IPS-NIHi11 (cell line): ENCODE results near the gene MAGI1.
A peak's percentile ranks its signal among the peaks of the same experiment; 100 is the strongest.

Experiments
- DNase-seq: peaks from one replicate; pipeline ENCODE4 v3.0.0; 2012; ENCODE audit warnings: mixed read lengths, low spot score

The MAGI1 gene

DNA sequence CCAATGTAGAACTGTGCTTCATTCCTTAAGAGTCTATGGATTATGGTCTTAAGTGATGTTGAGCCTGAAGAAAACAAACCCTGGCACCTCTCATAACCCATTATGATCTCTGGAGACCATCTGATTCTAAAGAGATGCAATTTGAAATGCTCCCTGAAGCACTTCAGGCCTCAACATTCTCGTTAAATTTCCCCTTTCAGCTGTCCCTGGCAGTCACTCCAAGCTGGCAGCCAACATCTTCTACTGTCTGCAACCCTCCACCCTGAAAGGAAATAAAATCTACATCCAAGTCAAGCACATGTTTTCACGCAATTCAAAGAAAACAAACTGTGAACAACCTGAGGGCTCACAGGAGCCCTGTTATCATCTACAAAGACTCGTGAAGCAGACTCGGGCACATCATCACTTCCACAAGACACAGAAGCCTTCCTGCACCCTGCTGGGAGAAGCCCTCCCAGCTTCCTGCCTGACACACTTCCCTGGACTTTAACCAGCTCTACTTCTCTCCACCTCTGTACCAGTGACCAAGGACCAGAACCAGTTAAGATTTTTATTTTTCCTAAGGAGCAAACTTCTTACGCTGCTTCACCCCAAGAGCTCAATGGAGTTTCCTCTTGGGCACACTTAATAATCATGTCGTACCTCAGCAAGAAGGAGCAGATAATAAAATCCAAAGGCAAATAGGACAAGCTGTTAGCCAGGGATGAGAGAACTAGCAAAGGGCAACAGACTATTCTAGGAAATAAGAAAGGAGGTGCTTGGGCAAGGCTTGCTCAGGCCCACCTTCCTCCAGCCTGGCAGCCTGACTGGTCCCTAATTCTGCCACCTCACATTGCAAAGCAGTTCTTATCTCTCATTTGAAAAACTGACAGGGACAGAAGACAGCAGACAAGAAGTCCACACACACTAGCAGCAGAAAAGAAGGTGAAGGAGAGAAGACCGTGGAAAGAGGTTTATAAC is 67.1 kb downstream of the MAGI1 start:
- no peak for DNase-seq

DNA sequence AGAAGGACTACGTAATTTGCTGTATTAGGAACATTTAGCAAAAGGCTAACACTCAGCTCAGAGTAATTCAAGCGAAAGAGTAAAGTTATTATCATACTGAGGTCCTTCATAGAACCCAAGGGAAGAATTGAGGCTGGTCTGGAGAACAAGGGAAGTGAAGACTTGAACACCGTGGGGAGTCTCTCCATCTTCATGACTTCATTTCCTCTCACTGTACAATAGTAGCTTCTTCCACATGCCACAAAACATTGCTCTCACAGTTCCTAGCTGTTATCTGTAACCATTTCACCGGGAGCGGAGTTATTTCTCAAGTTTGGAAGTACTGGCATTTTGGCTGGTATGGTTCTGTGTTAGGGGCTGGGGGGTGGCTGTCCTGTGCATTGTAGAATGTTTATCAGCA is 69.7 kb downstream of the MAGI1 start:
- no peak for DNase-seq

DNA sequence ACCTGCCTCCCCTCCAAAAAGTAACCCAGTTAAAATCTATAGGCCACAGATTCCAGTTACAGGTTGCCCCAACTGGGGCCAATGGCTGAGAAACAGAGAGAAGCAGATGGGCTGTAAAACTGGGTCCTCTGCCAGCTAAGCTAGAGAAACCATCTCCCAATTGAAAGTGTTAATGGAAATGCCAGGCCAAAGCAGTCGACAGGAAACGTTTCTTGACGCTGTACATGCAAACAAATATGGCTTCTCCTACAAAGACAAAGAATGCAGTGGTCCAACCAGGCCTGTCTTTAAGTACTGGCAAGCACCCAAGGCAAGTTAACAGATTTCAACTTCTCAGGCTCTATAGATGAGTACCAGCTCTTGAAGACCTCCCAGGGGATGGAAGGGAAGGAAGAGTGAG is 71.3 kb downstream of the MAGI1 start:
- DNase-seq: no peak

DNA sequence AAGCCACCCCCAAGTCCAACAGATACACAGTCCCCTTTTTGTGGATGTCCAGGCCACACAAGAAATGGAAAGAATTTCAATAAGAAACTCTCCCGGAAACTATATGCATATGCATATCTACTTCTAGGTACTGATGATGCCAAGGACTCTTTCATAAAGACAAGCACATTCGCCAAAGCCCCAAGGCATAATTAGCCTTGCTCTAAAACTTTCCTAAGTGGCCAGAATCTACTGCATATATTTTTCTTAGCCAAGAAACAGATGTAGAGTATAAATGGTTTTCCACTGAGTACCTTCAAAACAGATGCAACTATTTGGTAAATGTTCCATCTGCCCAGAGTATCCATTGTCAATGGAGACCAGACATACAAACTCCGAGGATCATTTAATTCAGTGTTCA is 73.9 kb downstream of the MAGI1 start:
- no peak for DNase-seq

DNA sequence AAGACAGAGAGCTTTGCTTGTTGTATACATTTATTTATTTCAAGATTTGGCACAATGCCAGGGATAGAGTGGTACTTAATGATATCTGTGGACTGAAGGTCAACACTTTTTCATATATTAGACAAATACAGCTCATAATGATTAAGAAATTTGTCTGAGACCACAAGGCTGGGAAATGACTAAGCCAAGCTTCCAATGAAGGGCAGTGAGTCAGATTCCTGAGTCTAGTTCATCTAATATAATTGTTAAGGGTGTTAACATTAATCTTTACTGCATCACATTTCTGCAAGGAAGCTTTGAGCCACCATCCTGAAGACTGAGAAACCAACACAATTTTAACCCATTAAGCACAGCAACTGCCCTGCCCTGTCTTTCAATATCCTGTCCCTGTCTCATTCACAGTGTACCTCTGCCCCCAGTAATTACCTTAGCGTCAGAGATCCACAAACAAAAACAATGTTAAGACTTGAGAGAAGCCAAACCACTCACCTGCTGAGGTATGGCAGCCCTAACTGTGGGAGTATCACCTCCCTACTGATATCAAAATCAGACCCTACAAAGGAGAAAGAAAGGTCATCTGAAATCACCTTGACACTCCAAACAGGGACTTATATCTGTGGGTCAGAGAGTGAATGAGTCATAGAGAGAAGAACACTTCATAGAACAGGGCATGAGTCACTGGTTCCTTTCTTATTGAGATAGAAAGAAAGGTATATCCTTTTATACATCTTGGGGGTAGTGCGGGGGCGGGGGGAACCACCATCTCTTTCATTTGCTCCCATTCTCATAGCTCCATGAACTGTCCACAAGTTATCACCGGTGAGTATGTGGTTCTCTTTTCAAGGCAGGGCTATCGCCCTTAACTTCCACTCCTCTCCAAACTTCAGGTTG is 74.7 kb downstream of the MAGI1 start:
- peak; percentile 28 for DNase-seq

DNA sequence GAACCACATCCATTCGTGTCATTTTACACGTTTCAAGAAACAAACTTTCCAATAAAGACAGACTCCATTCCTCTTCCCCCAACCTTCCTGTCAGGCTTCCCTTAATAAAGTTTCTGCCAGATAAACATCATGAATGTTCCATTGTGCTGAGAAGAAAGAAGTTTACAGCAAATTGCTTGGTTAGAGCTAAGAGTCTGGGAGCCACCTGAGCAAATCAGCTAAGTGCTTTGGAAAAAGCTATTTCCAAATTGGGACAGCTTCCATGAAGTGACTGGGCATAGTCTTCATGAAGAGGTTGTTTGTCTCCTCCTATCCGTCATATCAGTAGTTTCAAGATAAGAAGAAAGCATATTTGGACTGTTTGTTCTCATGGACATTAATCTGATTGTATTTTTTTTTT is 77.0 kb downstream of the MAGI1 start:
- no peak for DNase-seq

DNA sequence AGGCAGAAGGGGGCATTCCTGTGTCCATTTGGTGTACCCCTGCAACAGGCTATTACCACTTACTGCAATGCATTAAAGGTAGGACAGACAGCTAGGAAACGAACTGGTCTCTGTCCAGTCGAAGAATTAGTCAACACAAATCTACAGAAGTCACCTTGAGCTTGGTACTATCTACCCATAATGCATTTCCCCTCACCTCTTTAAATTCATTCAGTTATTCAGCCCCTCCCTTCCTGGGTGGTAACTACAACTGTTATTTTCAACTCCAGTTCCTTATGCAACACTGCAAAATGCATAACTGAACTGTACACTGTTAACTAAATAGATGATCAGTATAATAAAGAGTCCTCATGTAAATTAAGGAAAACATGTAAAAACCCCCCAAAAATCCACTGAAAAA is 77.6 kb downstream of the MAGI1 start:
- no peak for DNase-seq

DNA sequence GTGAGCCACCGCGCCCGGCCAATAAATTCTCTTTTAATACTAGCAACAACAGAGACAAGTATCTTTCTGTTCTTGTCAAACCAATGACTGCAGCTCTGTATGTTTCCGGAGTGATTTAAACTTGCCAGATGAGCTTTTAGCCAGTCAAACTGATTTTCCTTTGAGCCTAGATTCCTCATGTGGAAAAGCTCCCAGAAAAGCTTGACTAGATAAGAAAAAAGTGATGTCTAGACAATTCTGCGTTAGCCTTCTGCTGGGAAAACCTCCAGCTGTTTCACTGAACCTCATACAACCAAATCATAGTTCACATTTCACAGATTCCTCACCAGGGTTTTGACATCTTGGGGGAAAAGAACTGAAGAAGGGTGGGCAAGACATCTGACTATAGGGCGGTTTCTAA is 78.6 kb downstream of the MAGI1 start:
- no peak for DNase-seq

DNA sequence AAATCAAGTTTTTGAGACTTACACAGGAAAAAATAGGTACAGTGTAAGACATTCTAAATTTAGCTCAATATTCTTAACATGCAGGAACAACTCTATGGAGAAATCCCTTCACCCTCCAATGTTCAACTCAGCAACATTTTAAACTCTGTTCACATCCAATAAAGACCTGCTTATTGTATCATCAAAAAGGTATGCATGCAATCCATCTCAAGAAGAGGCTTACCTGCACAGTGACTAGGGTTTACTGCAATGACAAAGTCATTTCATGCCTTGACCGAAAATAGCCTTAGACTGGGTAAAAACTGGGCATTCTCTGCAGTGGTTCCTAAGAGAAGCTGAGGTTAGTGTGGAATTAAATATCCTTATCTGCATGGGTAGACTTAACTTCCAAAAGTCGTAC is 80.5 kb downstream of the MAGI1 start:
- DNase-seq: no peak

DNA sequence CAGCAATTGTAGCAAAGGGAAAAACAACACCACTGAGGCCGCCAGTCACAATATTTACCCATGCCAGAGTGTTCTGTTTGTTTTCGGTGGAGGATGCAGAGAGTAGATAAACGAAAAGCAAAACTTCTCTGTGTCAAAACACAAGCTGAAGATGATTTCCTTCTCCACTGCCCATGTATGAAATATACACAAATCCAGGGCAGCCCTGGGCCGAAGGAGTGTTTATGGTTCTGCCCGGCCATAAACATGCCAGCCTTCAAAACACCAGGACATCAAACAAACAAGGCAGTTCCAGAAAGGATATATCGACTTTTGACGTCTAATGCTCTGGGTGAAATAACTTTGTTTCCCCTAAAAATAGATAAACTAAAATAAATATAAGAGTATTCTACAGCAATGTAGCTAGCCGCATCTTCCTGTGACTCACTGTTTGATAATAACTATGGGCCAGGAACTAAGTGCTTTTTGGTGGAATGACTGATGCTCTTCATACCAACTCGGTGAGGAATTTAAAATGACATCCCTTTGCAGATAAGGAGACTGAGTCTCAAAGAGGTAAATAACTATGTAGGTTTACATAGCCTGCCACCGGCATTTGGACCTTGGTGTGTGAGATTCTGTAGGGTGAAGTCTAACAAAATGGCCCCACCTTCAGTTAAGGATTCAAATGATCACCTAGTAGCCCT is 82.8 kb downstream of the MAGI1 start:
- no peak for DNase-seq

DNA sequence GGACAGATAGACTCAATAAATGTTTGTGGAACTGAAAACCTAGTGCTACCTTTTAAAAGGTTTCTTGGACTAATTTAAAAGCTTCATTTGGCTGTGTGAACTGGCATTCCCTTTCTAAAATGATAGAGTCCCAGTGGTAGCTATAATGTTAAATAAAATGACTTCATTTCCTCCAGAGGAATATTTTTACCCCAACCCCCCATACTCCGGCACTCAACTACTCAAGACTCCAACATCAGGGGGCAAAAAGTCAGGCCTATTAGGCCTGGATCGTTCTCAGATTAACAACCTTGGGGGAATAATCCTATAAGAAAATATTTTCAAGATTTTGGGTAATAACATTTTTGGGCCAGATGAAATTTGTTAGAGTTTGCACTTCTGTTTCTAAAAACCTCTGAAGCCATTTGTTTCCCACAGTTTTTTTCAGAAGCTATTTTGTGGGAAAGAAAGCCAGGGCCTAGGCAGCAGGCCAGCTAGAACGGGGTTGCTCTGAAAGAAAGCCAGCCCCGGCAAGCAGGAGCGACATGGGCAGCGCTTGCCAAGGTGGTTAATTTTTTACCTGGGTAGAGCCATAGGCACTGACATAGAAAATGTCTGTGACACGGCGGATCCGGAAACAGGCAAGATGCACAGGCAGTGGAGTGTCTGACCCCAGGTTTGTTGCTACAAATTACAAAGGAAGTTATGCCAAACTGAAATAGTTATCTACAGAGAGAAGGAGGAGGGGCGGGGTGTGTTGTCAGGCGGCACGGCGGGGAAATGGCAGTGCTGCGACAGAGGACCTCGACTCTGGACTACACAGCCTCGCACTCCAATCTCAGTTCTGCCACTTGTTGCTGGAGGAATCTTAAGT is 84.6 kb downstream of the MAGI1 start:
- DNase-seq: no peak

DNA sequence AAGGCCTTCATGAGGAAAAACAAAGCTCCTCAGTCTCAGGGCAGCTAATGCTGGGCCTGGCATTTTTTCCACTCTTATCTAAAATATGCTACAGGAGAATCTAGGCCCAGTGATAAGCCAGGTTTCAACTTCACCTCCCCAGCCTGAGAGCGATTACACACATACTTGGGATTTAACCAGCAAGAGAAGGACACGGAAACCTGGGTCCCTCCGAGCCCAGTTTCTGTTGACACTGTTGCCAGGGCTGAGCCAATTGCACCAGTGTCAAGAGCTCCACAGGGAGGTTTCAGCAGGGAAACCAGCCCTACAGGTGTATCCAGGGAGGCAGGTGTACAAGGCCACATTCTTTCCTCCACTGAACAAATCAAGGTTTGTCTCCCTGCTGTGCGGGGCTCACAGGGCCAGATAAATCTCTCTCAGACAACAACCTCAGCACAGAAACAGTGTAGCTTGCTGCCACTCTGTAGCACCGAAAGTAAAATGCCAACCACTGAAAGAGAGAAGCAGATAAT is 85.4 kb downstream of the MAGI1 start:
- DNase-seq: peak; percentile 83

DNA sequence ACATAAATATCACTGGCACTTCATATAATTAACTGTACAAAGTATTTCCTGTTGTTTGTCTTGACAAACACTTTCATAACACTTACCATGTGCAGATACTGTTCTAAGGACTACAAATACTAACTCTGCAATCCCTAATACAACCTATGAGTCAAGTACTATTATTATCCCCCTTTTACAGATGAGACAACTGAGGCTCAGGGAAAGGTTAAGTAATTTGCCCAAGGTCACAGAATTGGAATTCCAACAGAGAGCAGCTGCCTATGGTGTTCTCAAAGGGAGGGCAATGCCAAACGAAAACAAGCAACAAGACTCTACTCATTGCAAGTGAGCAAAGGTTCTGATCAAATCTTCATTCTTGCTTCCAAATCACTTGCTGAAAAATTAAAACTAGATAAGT is 85.9 kb downstream of the MAGI1 start:
- no peak for DNase-seq

DNA sequence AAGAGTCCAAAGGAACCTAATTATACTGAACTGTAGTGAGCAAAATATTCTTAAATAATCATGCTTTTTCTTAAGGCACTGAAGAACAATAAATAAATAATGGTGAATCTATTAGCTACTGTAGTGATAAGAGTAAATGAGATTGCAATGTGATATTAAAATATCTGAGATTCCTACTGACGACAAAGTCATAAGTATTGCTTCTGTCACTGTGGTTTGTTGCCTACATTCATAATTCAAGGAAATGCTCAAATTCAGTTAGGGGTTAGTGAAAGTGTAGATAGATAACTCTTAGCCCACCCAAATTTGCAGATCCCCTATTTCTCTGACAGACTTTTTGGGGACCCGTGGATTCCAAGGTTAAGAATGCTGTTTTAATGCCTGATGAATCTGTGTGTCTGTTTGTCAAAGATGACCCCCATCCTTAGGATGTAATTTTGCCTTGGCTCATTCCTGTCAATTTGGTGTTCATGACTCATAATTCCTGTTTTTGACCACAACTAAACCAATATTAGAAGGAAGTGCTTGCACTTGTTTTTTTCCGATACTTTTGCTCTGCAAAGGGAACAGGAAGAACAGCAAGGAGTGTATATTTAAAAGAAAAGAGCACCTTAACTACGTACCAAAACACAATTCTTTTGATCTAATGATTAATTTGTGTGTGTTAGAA is 86.7 kb downstream of the MAGI1 start:
- DNase-seq: no peak

DNA sequence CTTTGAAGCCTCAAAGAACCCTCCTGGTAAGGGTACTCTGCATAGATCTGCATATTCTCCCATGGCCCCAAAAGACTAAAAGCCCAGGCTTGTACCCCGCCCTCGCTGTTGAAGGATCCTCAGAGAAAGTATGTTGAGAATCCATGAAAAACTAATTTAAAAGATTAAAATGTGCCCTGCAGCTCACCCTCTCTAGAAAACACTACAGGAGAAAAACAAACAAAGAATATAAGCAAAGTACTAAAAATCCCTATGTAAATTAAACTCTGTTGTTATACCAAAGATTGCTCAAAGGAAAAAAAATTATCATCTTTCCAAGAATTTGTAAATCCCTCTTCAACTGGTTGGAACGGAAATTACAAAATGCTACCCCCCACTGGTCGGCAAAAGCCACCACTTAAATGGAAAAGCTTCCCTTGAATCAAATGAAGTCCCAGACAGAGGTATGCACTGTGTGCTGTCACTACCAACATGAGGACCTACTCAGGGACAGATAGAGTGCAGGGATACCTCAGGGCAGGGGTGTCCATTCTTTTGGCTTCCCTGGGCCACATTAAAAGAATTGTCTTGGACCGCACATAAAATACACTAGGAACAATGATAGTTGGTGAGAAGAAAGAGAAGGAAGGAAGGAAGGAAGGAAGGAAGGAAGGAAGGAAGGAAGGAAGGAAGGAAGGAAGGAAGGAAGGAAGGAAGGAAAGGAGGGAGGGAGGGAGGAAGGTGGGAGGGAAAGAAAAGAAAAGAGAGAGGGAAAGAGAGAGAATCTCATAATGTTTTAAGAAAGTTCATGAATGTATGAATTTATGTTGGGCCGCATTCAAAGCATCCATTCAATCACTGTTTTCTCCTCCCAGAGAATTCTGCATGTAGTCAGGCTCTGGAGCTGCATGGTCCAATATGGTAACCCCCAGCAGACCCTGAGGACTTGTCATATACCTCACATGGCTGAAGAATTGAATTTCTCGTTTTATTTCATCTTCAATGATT is 88.1 kb downstream of the MAGI1 start:
- peak; percentile 41 for DNase-seq

DNA sequence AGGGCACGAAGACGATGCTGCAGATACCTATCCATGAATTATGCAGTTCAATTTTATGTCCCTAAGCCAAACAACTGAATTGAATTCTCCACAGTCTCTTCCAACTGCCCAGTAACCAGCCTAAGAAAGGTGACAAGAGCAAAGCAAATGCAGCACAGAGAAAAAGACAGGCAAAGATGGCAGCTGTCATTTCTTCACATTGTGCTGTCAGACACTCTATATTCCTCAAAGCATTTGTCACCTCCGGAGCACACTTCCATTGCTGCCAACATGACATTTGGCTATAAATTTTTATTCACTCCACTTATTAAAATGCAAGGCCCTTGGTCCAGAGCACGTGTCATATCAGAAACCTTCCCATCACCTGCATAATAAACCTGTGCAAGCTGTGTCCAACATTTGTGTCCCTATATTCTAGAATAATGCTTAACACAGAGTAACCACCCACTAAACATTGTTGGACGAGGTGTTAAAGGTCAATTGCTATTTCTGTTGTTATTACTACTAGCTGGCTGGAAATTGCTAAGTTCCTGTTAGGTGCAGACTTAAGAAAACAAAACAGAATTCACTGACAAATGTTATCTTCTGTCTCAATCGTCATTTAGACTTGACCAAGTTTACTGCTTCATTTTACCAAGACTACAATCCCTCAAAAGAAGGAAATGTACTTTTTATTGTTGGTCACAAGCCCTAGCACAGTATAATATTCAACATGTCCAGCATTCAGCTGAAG is 89.7 kb downstream of the MAGI1 start:
- DNase-seq: no peak

DNA sequence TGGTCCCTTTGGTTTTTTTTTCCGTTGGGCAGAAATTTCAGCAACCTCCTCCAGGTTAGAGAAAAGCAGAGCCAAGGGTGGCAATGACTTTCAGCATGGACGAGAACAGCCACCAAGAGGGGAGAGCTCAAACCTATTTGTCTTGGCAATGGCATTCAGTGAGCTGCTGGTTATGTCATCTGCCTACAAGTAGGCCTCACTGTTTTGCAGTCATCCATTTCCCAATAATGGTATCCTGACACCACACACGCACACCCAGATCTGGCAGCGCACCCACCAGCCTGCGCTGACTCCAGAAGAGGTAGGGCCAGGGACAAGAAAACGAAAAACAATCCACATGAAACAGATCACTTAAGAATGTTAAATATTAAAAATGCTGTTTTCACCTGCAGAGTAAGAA is 92.3 kb downstream of the MAGI1 start:
- no peak for DNase-seq

DNA sequence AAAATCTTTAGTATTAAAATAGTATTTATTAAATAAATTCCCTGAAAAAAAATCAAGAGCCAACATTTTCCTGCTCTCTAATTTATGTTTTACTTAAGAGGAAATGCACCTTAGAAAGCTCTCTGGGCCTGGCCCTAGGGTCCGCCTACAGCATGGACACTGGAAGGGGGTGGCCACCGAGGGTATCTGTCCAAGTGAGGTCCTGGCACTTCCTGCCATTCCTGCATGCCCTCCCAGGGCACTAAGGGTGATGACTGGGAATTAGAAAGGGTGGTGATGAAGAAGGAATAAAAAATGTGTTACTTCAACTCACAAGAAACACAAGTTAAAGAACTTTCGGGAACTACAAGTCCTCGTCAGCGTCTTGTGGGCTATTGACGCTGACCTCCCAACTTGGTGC is 92.8 kb downstream of the MAGI1 start:
- no peak for DNase-seq

DNA sequence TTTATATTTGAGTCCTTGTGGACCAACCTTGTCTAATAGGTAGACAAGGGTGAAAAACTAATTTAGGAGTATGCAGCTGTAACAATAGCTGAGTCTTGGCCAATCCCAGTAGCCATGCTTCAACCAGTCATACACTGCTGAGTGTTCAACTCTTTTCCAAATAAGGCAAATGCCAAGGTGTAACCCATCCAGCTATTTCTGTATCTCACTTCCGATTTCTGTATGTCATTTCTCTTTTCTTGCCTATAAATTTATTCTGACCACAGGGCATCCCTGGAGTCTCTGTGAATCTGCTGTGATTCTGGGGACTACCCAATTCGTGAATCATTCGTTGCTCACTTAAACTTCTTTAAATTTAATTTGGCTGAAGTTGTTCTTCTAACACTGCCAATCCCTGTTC is 93.2 kb downstream of the MAGI1 start:
- DNase-seq: no peak
